GM12873 (cell line): ENCODE results near the gene PARD3.

Source experiments
- CTCF ChIP-seq: IDR thresholded peaks from 2 replicates; pipeline ENCODE4 v1.5.1; 2012; ENCODE audit warnings: low read depth, mild to moderate bottlenecking, moderate library complexity, low read length, control low read depth; ENCODE audit not compliant: insufficient read depth; ENCODE audit errors: missing control alignments

The PARD3 gene

DNA sequence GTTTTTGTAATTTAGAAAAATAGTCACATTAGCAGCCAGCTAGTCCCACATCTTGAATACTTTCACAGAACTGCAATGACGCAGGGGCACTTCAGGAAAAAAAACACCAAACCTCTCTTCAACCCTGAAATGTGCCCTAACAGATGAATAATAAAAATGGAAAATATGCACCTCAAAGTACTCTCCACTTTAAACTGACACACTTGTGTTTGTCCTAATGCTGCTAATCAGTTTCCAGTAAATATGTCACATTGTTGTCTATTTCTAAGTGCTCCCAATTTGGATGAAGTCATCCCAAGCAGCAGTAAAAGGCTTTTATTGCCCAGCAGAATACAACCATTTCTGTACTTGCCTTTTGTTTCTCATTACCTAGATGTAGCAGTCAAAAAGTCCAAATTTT lies 86.7 kb downstream of the PARD3 start:
- TF ChIP-seq CTCF = no peak

DNA sequence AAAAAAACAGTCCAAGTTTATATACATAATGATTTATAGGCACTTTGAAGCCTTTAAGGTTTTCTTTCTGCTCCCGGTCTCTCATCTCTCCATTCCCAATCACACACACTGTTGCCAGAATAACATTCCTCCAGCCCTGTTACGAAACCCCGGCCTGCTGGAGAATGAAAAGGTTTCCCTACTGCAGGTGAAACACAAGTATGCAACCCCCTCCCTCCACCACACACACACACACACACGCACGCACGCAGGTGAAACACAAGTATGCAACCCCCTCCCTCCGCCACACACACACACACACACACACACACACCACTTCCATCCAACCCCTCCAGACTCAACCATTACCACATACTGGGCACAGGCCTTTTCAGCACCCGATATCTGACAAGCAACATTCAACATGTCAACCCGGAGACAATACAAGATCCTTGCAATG lies 87.5 kb downstream of the PARD3 start:
- no peak for TF ChIP-seq CTCF

DNA sequence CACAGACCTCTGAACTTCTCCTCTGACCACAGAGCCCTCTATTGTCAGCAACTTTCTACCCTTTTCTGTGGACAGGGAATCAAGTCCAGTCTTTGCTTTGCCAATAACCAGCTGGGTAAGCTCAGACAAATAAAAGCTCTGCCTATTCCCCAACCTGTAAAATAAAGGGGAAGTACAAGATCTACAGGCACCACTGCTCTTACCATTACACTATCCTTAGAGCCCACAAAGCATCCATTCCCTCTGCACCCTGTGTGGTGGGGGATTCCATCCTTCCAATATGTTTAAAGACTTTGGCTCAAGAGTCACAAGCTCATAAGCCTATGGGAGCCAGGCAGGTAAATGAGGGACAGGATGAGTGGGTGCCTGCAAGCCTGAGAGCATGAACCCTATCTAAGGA lies 88.2 kb downstream of the PARD3 start:
- TF ChIP-seq CTCF = no peak

GRCh38 chr10:34723750-34724149 lies 91.3 kb downstream of the PARD3 start:
- peak; percentile 51 for TF ChIP-seq CTCF

GRCh38 chr10:34722404-34722803 lies 92.7 kb downstream of the PARD3 start:
- TF ChIP-seq CTCF = no peak

DNA sequence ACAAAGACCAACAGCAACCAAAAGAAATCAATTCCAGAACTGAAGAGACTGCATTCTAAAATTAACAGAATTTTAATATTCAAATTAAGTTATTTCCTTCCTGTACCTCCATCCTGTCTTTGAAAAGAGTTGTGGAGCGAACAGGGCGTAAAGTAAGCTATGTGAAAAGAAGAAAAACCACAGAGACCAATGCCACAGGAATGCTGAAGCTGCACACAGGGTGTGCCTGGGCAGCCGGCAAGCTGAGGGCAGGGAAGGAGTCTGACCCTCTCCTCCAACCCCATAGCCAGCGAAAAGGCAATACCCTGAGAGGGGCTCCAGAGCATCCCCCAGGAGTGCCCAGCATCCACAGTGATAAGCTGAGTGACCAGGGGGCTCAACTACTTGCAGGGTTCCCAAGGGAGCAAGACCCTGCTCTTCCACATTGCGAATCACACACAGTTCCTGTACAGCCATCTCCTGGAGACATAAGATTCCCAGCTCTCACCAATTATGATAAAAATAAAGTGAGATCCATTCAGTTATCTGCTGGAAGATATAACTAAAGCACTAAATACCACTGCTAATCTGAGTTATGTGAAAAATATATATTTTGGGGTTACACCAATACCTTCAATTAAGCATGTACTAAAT lies 93.8 kb downstream of the PARD3 start:
- TF ChIP-seq CTCF = no peak

- no peak for TF ChIP-seq CTCF
Observed at GRCh38 chr10:34719746-34720145, 95.3 kb downstream of the PARD3 start.
